Upper lobe of left lung (tissue), 6 donors: Measurements from ENCODE around the gene UGCG. TPM values are rescaled to one million over a fixed set of nuclear protein-coding genes. Genes with fewer than 3 reads are reported as not detected.
A peak's percentile ranks its signal among the peaks of the same experiment; 100 is the strongest.
"Not testable (repeated sequence)": the region's sequence is repeated elsewhere in the genome, so short reads cannot be mapped to it uniquely, and the experiment has no call there.

Experiments
- ATAC-seq, 2 donors: fragments of 200-7000 bp; cut with Tn5 transposase; one replicate each; pipeline ENCODE4 v1.9.1; 2022; ENCODE audit warnings: mild to moderate bottlenecking in 2 of 2, moderate library complexity in 2 of 2; ENCODE audit not compliant: low FRiP score in 2 of 2
- DNase-seq, 2 donors: peaks; one replicate each; pipeline ENCODE4 v3.0.0-alpha.2; 2019 to 2020
- H3K27ac ChIP-seq, 4 donors: fragments of 200-600 bp; sonication (generic); one replicate each; pipeline ENCODE4 v1.5.1; 2016 to 2019
- H3K27me3 ChIP-seq, 4 donors: fragments of 200-600 bp; sonication (generic); one replicate each; pipeline ENCODE4 v1.5.1; 2017 to 2019
- H3K36me3 ChIP-seq, 4 donors: fragments of 200-600 bp; sonication (generic); one replicate each; pipeline ENCODE4 v1.5.1; 2016 to 2019
- H3K4me1 ChIP-seq, 4 donors: fragments of 200-600 bp; sonication (generic); one replicate each; pipeline ENCODE4 v1.5.1; 2018 to 2019
- H3K4me3 ChIP-seq, 4 donors: fragments of 200-600 bp; sonication (generic); one replicate each; pipeline ENCODE4 v1.5.1; 2017 to 2019; ENCODE audit warnings: mild to moderate bottlenecking in 2 of 4, moderate library complexity in 1 of 4
- H3K9me3 ChIP-seq, 4 donors: fragments of 200-600 bp; sonication (generic); one replicate each; pipeline ENCODE4 v1.5.1; 2018 to 2019
- CTCF ChIP-seq, 6 experiments: fragments of 450-650 bp in 4 of 6; fragments of 200-600 bp in 2 of 6; sonication (generic) in 2 of 6; IDR thresholded peaks; one replicate each; pipeline ENCODE4 v1.5.1; 2016 to 2019; ENCODE audit warnings: antibody characterized with exemption in 6 of 6
- EP300 ChIP-seq, 4 donors: sonication (generic); formaldehyde crosslinking; IDR thresholded peaks; one replicate each; pipeline ENCODE4 v1.5.1; 2017; ENCODE audit warnings: antibody characterized with exemption in 4 of 4, control low read depth in 2 of 4
- POLR2A ChIP-seq, 4 donors: fragments of 450-650 bp; IDR thresholded peaks; one replicate each; pipeline ENCODE4 v1.5.1; 2016 to 2017; ENCODE audit warnings: antibody characterized with exemption in 4 of 4, mild to moderate bottlenecking in 2 of 4
- POLR2AphosphoS5 ChIP-seq, 2 donors: sonication (generic); formaldehyde crosslinking; IDR thresholded peaks; one replicate each; pipeline ENCODE4 v1.5.1; 2017; ENCODE audit warnings: antibody characterized with exemption in 2 of 2
- WGBS, 2 donors: methylation state at CpG; one replicate each; pipeline ENCODE4 v1.1.5; 2017 to 2018; 5-methylcytosine and 5-hydroxymethylcytosine counted together
- total RNA-seq, 6 donors: library from RNA; depleted of rRNA in 4 of 6; stranded (reverse); fragments of >200 nt in 4 of 6; gene quantifications; one replicate each; pipeline versions ENCODE4 v1.1.0 to v1.2.1, GENCODE V29; 2016 to 2021
- donor health status: DM: no; HTN: no; CAD: no; lungs with moderate emphysema.
- donor health status: DM: no; HTN: yes; CAD: no; lungs with severe emphysema.

Gene UGCG
- total RNA-seq, 6 donors from 2014 or later, result 21.4 to 79.7 (median 35.7) TPM

- peaks cover under 1 to 7% (median 5%) of the 10 kb centered on the region in 4 donors for H3K4me1 ChIP-seq
- H3K36me3 ChIP-seq, result no peaks in the 10 kb centered on the region
- H3K27ac ChIP-seq, result no peak overlapping the region
- H3K4me3 ChIP-seq, result no peak overlapping the region
- TF ChIP-seq POLR2A (IDR thresholded peaks at IDR 0.05) (no peak), EP300 (IDR thresholded peaks at IDR 0.05) (no peak), POLR2AphosphoS5 (IDR thresholded peaks at IDR 0.05) (no peak), CTCF (IDR thresholded peaks at IDR 0.05) (no peak)
- WGBS, 2 donors, result 83 to 95% methylated on average over 3 of the region's 3 CpGs
- ATAC-seq, result no peak
- DNase-seq, result no peak
- no peaks in the 10 kb centered on the region for H3K9me3 ChIP-seq
- no peaks in the 10 kb centered on the region for H3K27me3 ChIP-seq
These were observed 47.1 kb downstream of the UGCG start for GRCh38 chr9:111943746-111944145.

GRCh38 chr9:111944241-111944866, 47.7 kb downstream of the UGCG start:
- Histone ChIP-seq H3K4me3 (no peak overlapping the region), H3K27me3 (no peaks in the 10 kb centered on the region), H3K9me3 (no peaks in the 10 kb centered on the region), H3K4me1 (peaks cover 0 to 7% (median 0%) of the 10 kb centered on the region in 4 donors), H3K27ac (no peak overlapping the region), H3K36me3 (no peaks in the 10 kb centered on the region)
- ATAC-seq, result no peak
- 93 to 100% methylated on average over 2 to 3 of the region's 3 CpGs for WGBS, 2 donors
- DNase-seq, result no peak
- TF ChIP-seq POLR2A (IDR thresholded peaks at IDR 0.05), result no peak
- no peak for TF ChIP-seq EP300 (IDR thresholded peaks at IDR 0.05)
- TF ChIP-seq POLR2AphosphoS5 (IDR thresholded peaks at IDR 0.05), result no peak
- no peak for TF ChIP-seq CTCF (IDR thresholded peaks at IDR 0.05)

DNA sequence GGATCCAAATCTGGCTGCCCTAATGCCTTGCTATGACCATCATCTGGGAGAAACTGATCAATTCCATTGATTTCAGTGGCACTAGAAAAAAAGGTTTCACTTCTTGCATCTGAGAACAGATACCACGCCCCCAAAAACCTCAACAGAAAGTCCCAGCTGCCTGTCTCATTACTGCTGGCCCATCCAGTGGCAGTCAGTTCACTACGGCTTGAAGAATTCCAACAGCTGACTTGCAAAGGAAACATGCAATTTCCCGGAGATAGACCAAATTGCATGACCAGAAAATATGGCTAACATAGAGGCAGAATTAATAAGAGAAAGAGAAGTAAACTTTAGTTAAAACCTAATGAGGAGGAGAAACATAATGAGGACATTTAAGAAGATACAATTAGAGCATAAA, 48.6 kb downstream of the UGCG start:
- Histone ChIP-seq H3K4me3 (no peak overlapping the region), H3K27ac (no peak overlapping the region), H3K4me1 (peaks cover 0 to 7% (median 0%) of the 10 kb centered on the region in 4 donors), H3K9me3 (no peaks in the 10 kb centered on the region), H3K36me3 (no peaks in the 10 kb centered on the region), H3K27me3 (no peaks in the 10 kb centered on the region)
- TF ChIP-seq EP300 (IDR thresholded peaks at IDR 0.05) (no peak), CTCF (IDR thresholded peaks at IDR 0.05) (no peak), POLR2AphosphoS5 (IDR thresholded peaks at IDR 0.05) (no peak), POLR2A (IDR thresholded peaks at IDR 0.05) (no peak)
- ATAC-seq, result no peak
- 45 to 61% methylated on average over 3 of the region's 3 CpGs for WGBS, 2 donors
- DNase-seq, result peak in 1 of 2 donors; percentile 37

DNA sequence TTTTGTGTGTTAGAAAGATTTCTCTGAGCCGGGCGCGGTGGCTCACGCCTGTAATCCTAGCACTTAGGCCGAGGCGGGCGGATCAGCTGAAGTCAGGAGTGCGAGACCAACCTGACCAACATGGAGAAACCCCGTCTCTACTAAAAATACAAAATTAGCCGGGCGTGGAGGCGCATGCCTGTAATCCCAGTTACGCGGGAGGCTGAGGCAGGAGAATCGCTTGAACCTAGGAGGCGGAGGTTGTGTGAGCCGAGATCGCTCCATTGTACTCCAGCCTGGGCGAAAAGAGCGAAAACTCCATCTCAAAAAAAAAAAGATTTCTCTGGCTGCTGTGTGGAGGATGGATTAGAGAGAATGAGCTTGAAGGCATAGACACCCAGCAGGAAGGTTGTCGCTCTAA, 51.5 kb downstream of the UGCG start:
- DNase-seq, result peak in 1 of 2 donors; percentile 15
- not testable (repeated sequence) for H3K27me3 ChIP-seq, H3K27ac ChIP-seq, H3K4me1 ChIP-seq, H3K4me3 ChIP-seq, H3K36me3 ChIP-seq, ATAC-seq, H3K9me3 ChIP-seq
- 99% methylated on average over 21 of the region's 21 CpGs for WGBS, 2 donors

- ATAC-seq (no peak), DNase-seq (no peak)
- TF ChIP-seq POLR2A (IDR thresholded peaks at IDR 0.05), result no peak
- no peak for TF ChIP-seq CTCF (IDR thresholded peaks at IDR 0.05)
- TF ChIP-seq POLR2AphosphoS5 (IDR thresholded peaks at IDR 0.05), result no peak
- no peak for TF ChIP-seq EP300 (IDR thresholded peaks at IDR 0.05)
- Histone ChIP-seq H3K9me3 (no peaks in the 10 kb centered on the region), H3K4me3 (no peak overlapping the region), H3K27ac (no peak overlapping the region), H3K4me1 (peaks cover 0 to 7% (median 2%) of the 10 kb centered on the region in 4 donors), H3K36me3 (no peaks in the 10 kb centered on the region), H3K27me3 (no peaks in the 10 kb centered on the region)
- WGBS, 2 donors, result 53 to 63% methylated on average over 2 of the region's 2 CpGs
These were observed 52.3 kb downstream of the UGCG start for GRCh38 chr9:111948951-111949350.
